ENCODE measurements around the gene PRKCI. TPM values are rescaled to one million over a fixed set of nuclear protein-coding genes. Genes with fewer than 3 reads are reported as not detected.

PRKCI gene
- total and polyA plus RNA-seq, 2 of the 4 experiments (the other 2 are of a cell fraction) = 28.7 to 53.4 TPM

- TF ChIP-seq MAFK (IDR thresholded peaks at IDR 0.05; ENCODE audit: low read depth, low read length) (no peak), BHLHE40 (IDR thresholded peaks at IDR 0.05; ENCODE audit: low read depth, low read length) (no peak), FOS (IDR thresholded peaks at IDR 0.05; ENCODE audit: low read depth, low read length) (no peak)
These were observed 2.9 kb downstream of the PRKCI start (continued) for GRCh38 chr3:170225166-170225565.

- H4K5ac ChIP-seq (ENCODE audit: low read depth, low read length) = peak overlapping the region; percentile 96
- 0 out of 2 replicates have a peak, but pooled peaks have one; percentile 5 for ATAC-seq (ENCODE audit: low read depth)
- H4K8ac ChIP-seq (ENCODE audit: low read depth in 2 of 2, low read length in 2 of 2) = peak overlapping the region; percentile 30 to 84; a peak in 3 of 4 replicates
- H2BK20ac ChIP-seq (ENCODE audit: low read depth, low read length) = peak overlapping the region; percentile 82
- peak; percentile 51 for DNase-seq
- H2AK9ac ChIP-seq (replicated peaks; ENCODE audit: low read depth, low read length, poor library complexity) = no peak overlapping the region
- peak overlapping the region; percentile 92 for H3K18ac ChIP-seq (ENCODE audit: low read depth, low read length)
- dilution Hi-C loops (cut with HindIII; ENCODE audit: low sequenced_read_pairs, unreplicated experiment) = no loop called here
- H3K27ac ChIP-seq (ENCODE audit: insufficient read depth, low read length) = peak overlapping the region; percentile 83
- intact Hi-C loops (cut with micrococcal nuclease) = loop anchor here (5.0 kb wide), 1 partner anchor 46 kb away; no protein-coding TSS in a partner anchor
- peaks cover 11% of the 10 kb centered on the region for H4K20me1 ChIP-seq (ENCODE audit: insufficient read depth, low read length)
- peaks cover 10 to 50% of the 10 kb centered on the region in 2 experiments; a peak in 3 of 4 replicates for H3K79me1 ChIP-seq (ENCODE audit: low read depth in 1 of 2, low read length in 2 of 2)
- peak overlapping the region; percentile 69; the same call in 1 of the 2 replicates for H3K56ac ChIP-seq (ENCODE audit: extremely low read depth, insufficient read depth, low read length)
- peak overlapping the region; percentile 89 for H3K14ac ChIP-seq (replicated peaks; ENCODE audit: low read depth, low read length)
- H2AFZ ChIP-seq (replicated peaks; ENCODE audit: low read length, poor library complexity) = no peak overlapping the region
- peak overlapping the region; percentile 85 for H3K4me2 ChIP-seq (ENCODE audit: low read depth, low read length)
- H2AK5ac ChIP-seq (ENCODE audit: low read depth, low read length) = peak overlapping the region; percentile 60; the same call in 1 of the 2 replicates
- WGBS, 2 experiments (ENCODE audit: extremely low coverage in 2 of 2, insufficient read length in 1 of 2) = no CpG with 5 or more reads among the region's 1 CpG
- H3K4ac ChIP-seq (ENCODE audit: low read depth, low read length) = peak overlapping the region; percentile 89
- CTCF ChIA-PET = no interaction called here
- H3K9me1 ChIP-seq (ENCODE audit: insufficient read depth, low read length) = peaks cover 4% of the 10 kb centered on the region; the same call in 1 of the 2 replicates
- peak overlapping the region; percentile 95 for H2BK120ac ChIP-seq (ENCODE audit: low read depth, low read length)
- peak overlapping the region; percentile 72; the same call in 2 of the 3 replicates for H2BK15ac ChIP-seq (ENCODE audit: low read depth, low read length)
- H3K9me3 ChIP-seq (ENCODE audit: control insufficient read depth, insufficient read depth, low read length) = no peaks in the 10 kb centered on the region
- no peaks in the 10 kb centered on the region for H3K27me3 ChIP-seq (ENCODE audit: control insufficient read depth, insufficient read depth, low read length)
- POLR2A ChIA-PET (ENCODE audit: unreplicated experiment) = no interaction called here
- no peaks in the 10 kb centered on the region for H3K36me3 ChIP-seq (ENCODE audit: control insufficient read depth, insufficient read depth, low read length)
- no peak overlapping the region for H3K4me3 ChIP-seq (ENCODE audit: insufficient read depth, low read depth, low read length)
- BruUV-seq (replicated peaks) = no TSS peak
- H2BK5ac ChIP-seq (ENCODE audit: low read depth, low read length, poor library complexity, severe bottlenecking) = peak overlapping the region; percentile 94
- peak overlapping the region; percentile 89 for H3K23ac ChIP-seq (ENCODE audit: low read depth, low read length)
- peak overlapping the region; percentile 59 for H3K9ac ChIP-seq (ENCODE audit: low read depth, low read length)
- peaks cover 24% of the 10 kb centered on the region for H3K4me1 ChIP-seq (ENCODE audit: control insufficient read depth, insufficient read depth, low read length)
- in situ Hi-C loops (cut with MboI; ENCODE audit: low sequenced_read_pairs) = no loop called here
- H4K91ac ChIP-seq (ENCODE audit: insufficient read depth, low read depth, low read length) = peak overlapping the region; percentile 80
- TF ChIP-seq MAFK (IDR thresholded peaks at IDR 0.05; ENCODE audit: low read depth, low read length) (no peak), RFX5 (IDR thresholded peaks at IDR 0.05; ENCODE audit: low read depth, low read length) (no peak), ELK1 (IDR thresholded peaks at IDR 0.05; ENCODE audit: borderline replicate concordance, low read depth, low read length) (no peak), RCOR1 (IDR thresholded peaks at IDR 0.05; ENCODE audit: insufficient replicate concordance, low read length) (no peak), BHLHE40 (IDR thresholded peaks at IDR 0.05; ENCODE audit: low read depth, low read length) (no peak), CHD1 (IDR thresholded peaks at IDR 0.05; ENCODE audit: low read depth, low read length) (no peak), MXI1 (IDR thresholded peaks at IDR 0.05; ENCODE audit: borderline replicate concordance, low read depth, low read length) (no peak), CEBPB (IDR thresholded peaks at IDR 0.05; ENCODE audit: low read depth, low read length) (no peak), NFE2L2 (IDR thresholded peaks at IDR 0.05; ENCODE audit: low read depth, low read length) (no peak), MAZ (IDR thresholded peaks at IDR 0.05; ENCODE audit: borderline replicate concordance, low read depth, low read length) (no peak), RAD21 (IDR thresholded peaks at IDR 0.05; ENCODE audit: low read length) (no peak), SMC3 (IDR thresholded peaks at IDR 0.05; ENCODE audit: low read depth, low read length) (no peak), USF2 (IDR thresholded peaks at IDR 0.05; ENCODE audit: low read depth, low read length) (no peak), POLR2A (IDR thresholded peaks at IDR 0.05; ENCODE audit: low read depth, low read length) (no peak)
These were observed 4.3 kb downstream of the PRKCI start for GRCh38 chr3:170226426-170226960.
